ENCODE results near the gene TMOD3.

TMOD3 gene

GRCh38 chr15:51799282-51800252, 29.9 kb upstream of the TMOD3 start:
- Histone ChIP-seq H2AFZ (ENCODE audit: low read length, unreplicated experiment) (no peak overlapping the region), H3K4me3 (ENCODE audit: low read depth, low read length) (no peak overlapping the region), H3K79me2 (ENCODE audit: control insufficient read depth, insufficient read depth, low read length, unreplicated experiment) (no peaks in the 10 kb centered on the region), H3K36me3 (ENCODE audit: insufficient read depth, low read length) (no peaks in the 10 kb centered on the region), H3K27me3 (ENCODE audit: insufficient read depth, low read length) (no peaks in the 10 kb centered on the region), H3K27ac (ENCODE audit: low read depth, low read length) (no peak overlapping the region), H3K4me1 (ENCODE audit: control insufficient read depth, insufficient read depth, low read length, unreplicated experiment) (peaks cover 7% of the 10 kb centered on the region)

- Histone ChIP-seq H2AFZ (ENCODE audit: low read length, unreplicated experiment) (no peak overlapping the region), H3K36me3 (ENCODE audit: insufficient read depth, low read length) (peaks cover 4% of the 10 kb centered on the region; the same call in 1 of the 2 replicates), H3K4me1 (ENCODE audit: control insufficient read depth, insufficient read depth, low read length, unreplicated experiment) (peaks cover 7% of the 10 kb centered on the region), H3K27me3 (ENCODE audit: insufficient read depth, low read length) (no peaks in the 10 kb centered on the region), H3K79me2 (ENCODE audit: control insufficient read depth, insufficient read depth, low read length, unreplicated experiment) (no peaks in the 10 kb centered on the region), H3K4me3 (ENCODE audit: low read depth, low read length) (no peak overlapping the region), H3K27ac (ENCODE audit: low read depth, low read length) (no peak overlapping the region)
Measured at GRCh38 chr15:51801391-51801835, 28.0 kb upstream of the TMOD3 start.

- no peak overlapping the region for H2AFZ ChIP-seq (ENCODE audit: low read length, unreplicated experiment)
- H3K36me3 ChIP-seq (ENCODE audit: insufficient read depth, low read length), result peaks cover 4% of the 10 kb centered on the region; the same call in 1 of the 2 replicates
- no peaks in the 10 kb centered on the region for H3K79me2 ChIP-seq (ENCODE audit: control insufficient read depth, insufficient read depth, low read length, unreplicated experiment)
- no peaks in the 10 kb centered on the region for H3K4me1 ChIP-seq (ENCODE audit: control insufficient read depth, insufficient read depth, low read length, unreplicated experiment)
- no peaks in the 10 kb centered on the region for H3K27me3 ChIP-seq (ENCODE audit: insufficient read depth, low read length)
- no peak overlapping the region for H3K4me3 ChIP-seq (ENCODE audit: low read depth, low read length)
- H3K27ac ChIP-seq (ENCODE audit: low read depth, low read length), result no peak overlapping the region
Measured at GRCh38 chr15:51802593-51802992, 26.9 kb upstream of the TMOD3 start.

- Histone ChIP-seq H3K79me2 (ENCODE audit: control insufficient read depth, insufficient read depth, low read length, unreplicated experiment) (no peaks in the 10 kb centered on the region), H3K27ac (ENCODE audit: low read depth, low read length) (no peak overlapping the region), H3K4me3 (ENCODE audit: low read depth, low read length) (no peak overlapping the region), H3K27me3 (ENCODE audit: insufficient read depth, low read length) (no peaks in the 10 kb centered on the region), H3K4me1 (ENCODE audit: control insufficient read depth, insufficient read depth, low read length, unreplicated experiment) (no peaks in the 10 kb centered on the region), H3K36me3 (ENCODE audit: insufficient read depth, low read length) (peaks cover 4% of the 10 kb centered on the region; the same call in 1 of the 2 replicates), H2AFZ (ENCODE audit: low read length, unreplicated experiment) (no peak overlapping the region)
Measured at GRCh38 chr15:51803965-51804364, 25.5 kb upstream of the TMOD3 start.

GRCh38 chr15:51806123-51806522, 23.3 kb upstream of the TMOD3 start:
- Histone ChIP-seq H3K4me3 (ENCODE audit: low read depth, low read length) (no peak overlapping the region), H3K36me3 (ENCODE audit: insufficient read depth, low read length) (peaks cover 4% of the 10 kb centered on the region; the same call in 1 of the 2 replicates), H3K27ac (ENCODE audit: low read depth, low read length) (no peak overlapping the region), H2AFZ (ENCODE audit: low read length, unreplicated experiment) (no peak overlapping the region), H3K27me3 (ENCODE audit: insufficient read depth, low read length) (no peaks in the 10 kb centered on the region), H3K79me2 (ENCODE audit: control insufficient read depth, insufficient read depth, low read length, unreplicated experiment) (no peaks in the 10 kb centered on the region), H3K4me1 (ENCODE audit: control insufficient read depth, insufficient read depth, low read length, unreplicated experiment) (no peaks in the 10 kb centered on the region)

GRCh38 chr15:51809457-51809856, 20.0 kb upstream of the TMOD3 start:
- H3K27me3 ChIP-seq (ENCODE audit: insufficient read depth, low read length), result no peaks in the 10 kb centered on the region
- H3K79me2 ChIP-seq (ENCODE audit: control insufficient read depth, insufficient read depth, low read length, unreplicated experiment), result no peaks in the 10 kb centered on the region
- no peaks in the 10 kb centered on the region for H3K4me1 ChIP-seq (ENCODE audit: control insufficient read depth, insufficient read depth, low read length, unreplicated experiment)
- H3K36me3 ChIP-seq (ENCODE audit: insufficient read depth, low read length), result peaks cover 4% of the 10 kb centered on the region; the same call in 1 of the 2 replicates
- no peak overlapping the region for H3K4me3 ChIP-seq (ENCODE audit: low read depth, low read length)
- H2AFZ ChIP-seq (ENCODE audit: low read length, unreplicated experiment), result no peak overlapping the region
- H3K27ac ChIP-seq (ENCODE audit: low read depth, low read length), result no peak overlapping the region

GRCh38 chr15:51812598-51812997, 16.9 kb upstream of the TMOD3 start:
- no peak overlapping the region for H3K27ac ChIP-seq (ENCODE audit: low read depth, low read length)
- no peaks in the 10 kb centered on the region for H3K79me2 ChIP-seq (ENCODE audit: control insufficient read depth, insufficient read depth, low read length, unreplicated experiment)
- no peaks in the 10 kb centered on the region for H3K27me3 ChIP-seq (ENCODE audit: insufficient read depth, low read length)
- H3K4me1 ChIP-seq (ENCODE audit: control insufficient read depth, insufficient read depth, low read length, unreplicated experiment), result no peaks in the 10 kb centered on the region
- no peak overlapping the region for H3K4me3 ChIP-seq (ENCODE audit: low read depth, low read length)
- H2AFZ ChIP-seq (ENCODE audit: low read length, unreplicated experiment), result no peak overlapping the region
- no peaks in the 10 kb centered on the region for H3K36me3 ChIP-seq (ENCODE audit: insufficient read depth, low read length)

GRCh38 chr15:51814606-51815005, 14.8 kb upstream of the TMOD3 start:
- Histone ChIP-seq H2AFZ (ENCODE audit: low read length, unreplicated experiment) (no peak overlapping the region), H3K79me2 (ENCODE audit: control insufficient read depth, insufficient read depth, low read length, unreplicated experiment) (no peaks in the 10 kb centered on the region), H3K36me3 (ENCODE audit: insufficient read depth, low read length) (no peaks in the 10 kb centered on the region), H3K27me3 (ENCODE audit: insufficient read depth, low read length) (no peaks in the 10 kb centered on the region), H3K4me1 (ENCODE audit: control insufficient read depth, insufficient read depth, low read length, unreplicated experiment) (no peaks in the 10 kb centered on the region), H3K4me3 (ENCODE audit: low read depth, low read length) (no peak overlapping the region), H3K27ac (ENCODE audit: low read depth, low read length) (no peak overlapping the region)

- Histone ChIP-seq H2AFZ (ENCODE audit: low read length, unreplicated experiment) (no peak overlapping the region), H3K27me3 (ENCODE audit: insufficient read depth, low read length) (no peaks in the 10 kb centered on the region), H3K36me3 (ENCODE audit: insufficient read depth, low read length) (no peaks in the 10 kb centered on the region), H3K4me1 (ENCODE audit: control insufficient read depth, insufficient read depth, low read length, unreplicated experiment) (no peaks in the 10 kb centered on the region), H3K4me3 (ENCODE audit: low read depth, low read length) (no peak overlapping the region), H3K79me2 (ENCODE audit: control insufficient read depth, insufficient read depth, low read length, unreplicated experiment) (no peaks in the 10 kb centered on the region), H3K27ac (ENCODE audit: low read depth, low read length) (no peak overlapping the region)
Measured at GRCh38 chr15:51816611-51817010, 12.8 kb upstream of the TMOD3 start.

- Histone ChIP-seq H3K4me3 (ENCODE audit: low read depth, low read length) (no peak overlapping the region), H2AFZ (ENCODE audit: low read length, unreplicated experiment) (no peak overlapping the region), H3K27ac (ENCODE audit: low read depth, low read length) (no peak overlapping the region), H3K79me2 (ENCODE audit: control insufficient read depth, insufficient read depth, low read length, unreplicated experiment) (no peaks in the 10 kb centered on the region), H3K27me3 (ENCODE audit: insufficient read depth, low read length) (no peaks in the 10 kb centered on the region), H3K4me1 (ENCODE audit: control insufficient read depth, insufficient read depth, low read length, unreplicated experiment) (no peaks in the 10 kb centered on the region), H3K36me3 (ENCODE audit: insufficient read depth, low read length) (no peaks in the 10 kb centered on the region)
Measured at GRCh38 chr15:51818150-51818549, 11.3 kb upstream of the TMOD3 start.

GRCh38 chr15:51825698-51826097, 3.8 kb upstream of the TMOD3 start:
- Histone ChIP-seq H2AFZ (ENCODE audit: low read length, unreplicated experiment) (peak overlapping the region; percentile 10), H3K79me2 (ENCODE audit: control insufficient read depth, insufficient read depth, low read length, unreplicated experiment) (peaks cover 15% of the 10 kb centered on the region), H3K27me3 (ENCODE audit: insufficient read depth, low read length) (no peaks in the 10 kb centered on the region), H3K4me3 (ENCODE audit: low read depth, low read length) (no peak overlapping the region), H3K36me3 (ENCODE audit: insufficient read depth, low read length) (no peaks in the 10 kb centered on the region), H3K4me1 (ENCODE audit: control insufficient read depth, insufficient read depth, low read length, unreplicated experiment) (peaks cover 9% of the 10 kb centered on the region), H3K27ac (ENCODE audit: low read depth, low read length) (no peak overlapping the region)
